ENCODE data around the gene CD207.

DNA sequence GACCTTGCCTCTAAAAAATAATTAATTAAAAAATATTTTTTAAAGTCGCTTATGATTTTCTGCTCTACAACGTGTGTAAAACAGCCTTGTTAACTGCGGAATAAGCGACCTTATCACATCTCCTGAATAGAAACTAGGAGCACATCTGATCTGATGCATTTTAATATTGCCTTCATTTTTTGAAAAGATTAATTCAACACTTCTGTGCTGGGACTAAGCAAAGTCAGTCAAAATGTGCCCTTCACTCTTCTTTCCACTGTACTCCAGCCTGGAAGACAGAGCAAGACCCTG, 27.8 kb downstream of the CD207 start:
- TF ChIP-seq JUND (IDR thresholded peaks at IDR 0.05; ENCODE audit: low read length) (no peak), POU5F1 (IDR thresholded peaks at IDR 0.05; ENCODE audit: low read depth, low read length) (no peak), EP300 (IDR thresholded peaks at IDR 0.05; ENCODE audit: borderline replicate concordance in 1 of 2, low read depth in 2 of 2, low read length in 2 of 2) (no peak), SP1 (IDR thresholded peaks at IDR 0.05; ENCODE audit: low read depth, low read length) (no peak), SIN3A (conservative IDR thresholded peaks at IDR 0.05 in 1 of 2, IDR thresholded peaks at IDR 0.05 in 1 of 2; ENCODE audit: low read depth in 1 of 2, low read length in 2 of 2) (no peak), TAF1 (IDR thresholded peaks at IDR 0.05; ENCODE audit: low read depth, low read length) (no peak), POLR2A (IDR thresholded peaks at IDR 0.05; ENCODE audit: control extremely low read depth in 1 of 2, low read depth in 2 of 2, low read length in 2 of 2) (no peak), GTF2F1 (IDR thresholded peaks at IDR 0.05; ENCODE audit: borderline replicate concordance, low read depth, low read length) (no peak), POLR2AphosphoS5 (IDR thresholded peaks at IDR 0.05; ENCODE audit: low read depth, low read length) (no peak)
- TF ChIP-seq, protein P1, sequence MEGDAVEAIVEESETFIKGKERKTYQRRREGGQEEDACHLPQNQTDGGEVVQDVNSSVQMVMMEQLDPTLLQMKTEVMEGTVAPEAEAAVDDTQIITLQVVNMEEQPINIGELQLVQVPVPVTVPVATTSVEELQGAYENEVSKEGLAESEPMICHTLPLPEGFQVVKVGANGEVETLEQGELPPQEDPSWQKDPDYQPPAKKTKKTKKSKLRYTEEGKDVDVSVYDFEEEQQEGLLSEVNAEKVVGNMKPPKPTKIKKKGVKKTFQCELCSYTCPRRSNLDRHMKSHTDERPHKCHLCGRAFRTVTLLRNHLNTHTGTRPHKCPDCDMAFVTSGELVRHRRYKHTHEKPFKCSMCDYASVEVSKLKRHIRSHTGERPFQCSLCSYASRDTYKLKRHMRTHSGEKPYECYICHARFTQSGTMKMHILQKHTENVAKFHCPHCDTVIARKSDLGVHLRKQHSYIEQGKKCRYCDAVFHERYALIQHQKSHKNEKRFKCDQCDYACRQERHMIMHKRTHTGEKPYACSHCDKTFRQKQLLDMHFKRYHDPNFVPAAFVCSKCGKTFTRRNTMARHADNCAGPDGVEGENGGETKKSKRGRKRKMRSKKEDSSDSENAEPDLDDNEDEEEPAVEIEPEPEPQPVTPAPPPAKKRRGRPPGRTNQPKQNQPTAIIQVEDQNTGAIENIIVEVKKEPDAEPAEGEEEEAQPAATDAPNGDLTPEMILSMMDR (IDR thresholded peaks at IDR 0.05; ENCODE audit: control extremely low read depth in 1 of 3, insufficient read depth in 1 of 3, low read depth in 1 of 3, low read length in 3 of 3), result no peak
- TF ChIP-seq, protein P2, sequence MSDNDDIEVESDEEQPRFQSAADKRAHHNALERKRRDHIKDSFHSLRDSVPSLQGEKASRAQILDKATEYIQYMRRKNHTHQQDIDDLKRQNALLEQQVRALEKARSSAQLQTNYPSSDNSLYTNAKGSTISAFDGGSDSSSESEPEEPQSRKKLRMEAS (IDR thresholded peaks at IDR 0.05), result no peak

Data from H1 (cell line).